HEK293 (cell line): ENCODE results near the gene QRICH2.

ENCODE experiments used
- ATF2 ChIP-seq: fragments of 450-650 bp; formaldehyde crosslinking; IDR thresholded peaks from 2 replicates; pipeline ENCODE4 v1.5.1; 2016; ENCODE audit warnings: missing biosample characterization, missing genetic modification characterization, low read depth
- CTCF ChIP-seq: fragments of 450-650 bp; formaldehyde crosslinking; IDR thresholded peaks from 2 replicates; pipeline ENCODE4 v1.5.1; 2016; ENCODE audit warnings: missing biosample characterization, missing genetic modification characterization
- GLI4 ChIP-seq: fragments of 450-650 bp; formaldehyde crosslinking; IDR thresholded peaks from 2 replicates; pipeline ENCODE4 v1.5.1; 2016; ENCODE audit warnings: missing biosample characterization, missing genetic modification characterization
- HIC1 ChIP-seq: fragments of 450-650 bp; formaldehyde crosslinking; IDR thresholded peaks from 2 replicates; pipeline ENCODE4 v1.5.1; 2016; ENCODE audit warnings: missing biosample characterization, missing genetic modification characterization
- HOXA7 ChIP-seq: sonication (generic); formaldehyde crosslinking; IDR thresholded peaks from 2 replicates; pipeline ENCODE4 v1.8.1; 2022; ENCODE audit warnings: missing genetic modification reagents, borderline replicate concordance
- IKZF3 ChIP-seq: fragments of 450-650 bp; IDR thresholded peaks from 2 replicates; pipeline ENCODE4 v1.5.0; 2018; ENCODE audit warnings: missing biosample characterization, mild to moderate bottlenecking, missing genetic modification characterization, moderate library complexity
- KLF10 ChIP-seq: fragments of 450-650 bp; IDR thresholded peaks from 2 replicates; pipeline ENCODE4 v1.5.1; 2018; ENCODE audit warnings: missing biosample characterization, mild to moderate bottlenecking, missing genetic modification characterization
- KLF16 ChIP-seq: fragments of 450-650 bp; formaldehyde crosslinking; IDR thresholded peaks from 2 replicates; pipeline ENCODE4 v1.5.1; 2017; ENCODE audit warnings: missing biosample characterization, missing genetic modification characterization
- ZBTB17 ChIP-seq: fragments of 450-650 bp; formaldehyde crosslinking; IDR thresholded peaks from 2 replicates; pipeline ENCODE4 v1.5.1; 2016; ENCODE audit warnings: missing biosample characterization, missing genetic modification characterization
- ZBTB48 ChIP-seq: fragments of 450-650 bp; formaldehyde crosslinking; IDR thresholded peaks from 2 replicates; pipeline ENCODE4 v1.5.1; 2016; ENCODE audit warnings: missing biosample characterization, missing genetic modification characterization
- ZFP69B ChIP-seq: fragments of 450-650 bp; formaldehyde crosslinking; IDR thresholded peaks from 2 replicates; pipeline ENCODE4 v1.5.1; 2016; ENCODE audit warnings: missing biosample characterization, missing genetic modification characterization
- ZNF148 ChIP-seq: fragments of 450-650 bp; formaldehyde crosslinking; IDR thresholded peaks from 2 replicates; pipeline ENCODE4 v1.5.0; 2017; ENCODE audit warnings: missing biosample characterization, missing genetic modification characterization, borderline replicate concordance
- ZNF155 ChIP-seq: fragments of 450-650 bp; formaldehyde crosslinking; IDR thresholded peaks from 2 replicates; pipeline ENCODE4 v1.5.1; 2016; ENCODE audit warnings: missing biosample characterization, missing genetic modification characterization
- ZNF2 ChIP-seq: fragments of 450-650 bp; formaldehyde crosslinking; IDR thresholded peaks from 2 replicates; pipeline ENCODE4 v1.5.1; 2016; ENCODE audit warnings: missing biosample characterization, missing genetic modification characterization
- ZNF202 ChIP-seq: fragments of 450-650 bp; formaldehyde crosslinking; IDR thresholded peaks from 2 replicates; pipeline ENCODE4 v1.5.1; 2016; ENCODE audit warnings: missing biosample characterization, missing genetic modification characterization, borderline replicate concordance
- ZNF24 ChIP-seq: fragments of 450-650 bp; formaldehyde crosslinking; IDR thresholded peaks from 2 replicates; pipeline ENCODE4 v1.5.1; 2016; ENCODE audit warnings: missing biosample characterization, missing genetic modification characterization
- ZNF341 ChIP-seq: fragments of 450-650 bp; formaldehyde crosslinking; IDR thresholded peaks from 2 replicates; pipeline ENCODE4; 2016; ENCODE audit warnings: low read depth, missing biosample characterization, missing genetic modification characterization
- ZNF362 ChIP-seq: fragments of 450-650 bp; formaldehyde crosslinking; IDR thresholded peaks from 2 replicates; pipeline ENCODE4 v1.5.1; 2016; ENCODE audit warnings: missing biosample characterization, missing genetic modification characterization
- ZNF391 ChIP-seq: fragments of 450-650 bp; formaldehyde crosslinking; IDR thresholded peaks from 2 replicates; pipeline ENCODE4 v1.5.1; 2016; ENCODE audit warnings: low read depth, missing biosample characterization, missing genetic modification characterization, borderline replicate concordance
- ZNF518A ChIP-seq: fragments of 450-650 bp; formaldehyde crosslinking; conservative IDR thresholded peaks from 2 replicates; pipeline ENCODE4 v1.5.1; 2016; ENCODE audit warnings: low read depth, missing biosample characterization, missing genetic modification characterization
- ZNF544 ChIP-seq: fragments of 450-650 bp; formaldehyde crosslinking; IDR thresholded peaks from 2 replicates; pipeline ENCODE4 v1.5.0; 2017; ENCODE audit warnings: missing biosample characterization, missing genetic modification characterization
- ZNF610 ChIP-seq: fragments of 450-650 bp; formaldehyde crosslinking; IDR thresholded peaks from 2 replicates; pipeline ENCODE4 v1.5.1; 2016; ENCODE audit warnings: missing biosample characterization, missing genetic modification characterization, borderline replicate concordance
- ZNF707 ChIP-seq: fragments of 450-650 bp; formaldehyde crosslinking; IDR thresholded peaks from 2 replicates; pipeline ENCODE4 v1.5.1; 2016; ENCODE audit warnings: missing biosample characterization, missing genetic modification characterization
- ZNF76 ChIP-seq: fragments of 450-650 bp; formaldehyde crosslinking; IDR thresholded peaks from 2 replicates; pipeline ENCODE4; 2016; ENCODE audit warnings: low read depth, missing biosample characterization, missing genetic modification characterization, borderline replicate concordance
- ZSCAN16 ChIP-seq: fragments of 450-650 bp; formaldehyde crosslinking; IDR thresholded peaks from 2 replicates; pipeline ENCODE4 v1.5.1; 2016; ENCODE audit warnings: missing biosample characterization, missing genetic modification characterization

The QRICH2 gene

GRCh38 chr17:76264755-76265623, 43.1 kb downstream of the QRICH2 start, which contains the start of gene UBALD2 (continued):
- TF ChIP-seq ZNF155 (tag by site-specific recombination) (no peak), HOXA7 (CRISPR knock-in tag) (no peak), ZBTB48 (tag by site-specific recombination) (no peak), ATF2 (peak; percentile 83), ZNF518A (no peak), GLI4 (no peak), KLF10 (no peak; the same call in none of the 2 replicates), IKZF3 (no peak), ZNF544 (tag by site-specific recombination) (no peak), ZNF362 (tag by site-specific recombination) (no peak), ZNF76 (tag by site-specific recombination) (peak; percentile 52; the same call in 1 of the 2 replicates), ZNF707 (tag by site-specific recombination) (no peak), ZNF341 (tag by site-specific recombination) (peak; percentile 85), ZNF24 (tag by site-specific recombination) (peak; percentile 100), ZNF391 (tag by site-specific recombination) (no peak), ZBTB17 (peak; percentile 73), HIC1 (no peak), ZNF2 (tag by site-specific recombination) (no peak), KLF16 (tag by site-specific recombination) (0 out of 2 replicates have a peak, but pooled peaks have one; percentile 31), CTCF (tag by site-specific recombination) (no peak), ZNF610 (no peak), ZFP69B (peak; percentile 99), ZNF202 (tag by site-specific recombination) (no peak), ZNF148 (tag by site-specific recombination) (no peak), ZSCAN16 (tag by site-specific recombination) (peak; percentile 70)
